Keratinocyte (primary cell): ENCODE results near the gene NR3C2. TPM values are rescaled to one million over a fixed set of nuclear protein-coding genes. Genes with fewer than 3 reads are reported as not detected.

Experiments used
- DNase-seq: peaks from one replicate; pipeline ENCODE4 v3.0.0-alpha.2; 2011; ENCODE audit warnings: low read depth, missing footprints, low spot score
- FAIRE-seq: peaks from 2 replicates; lab custom pipeline; 2011; peaks lifted over from hg19 to GRCh38; lab: Jason Lieb, UNC
- H2AFZ ChIP-seq: 2 replicates; pipeline ENCODE4 v1.6.0; 2012; ENCODE audit warnings: low read length, control low read depth, inconsistent platforms; ENCODE audit not compliant: control insufficient read depth
- H3K27ac ChIP-seq: 2 replicates; pipeline ENCODE4 v1.5.1; 2011; ENCODE audit warnings: low read length; ENCODE audit not compliant: control insufficient read depth, insufficient read depth
- H3K27me3 ChIP-seq: 3 replicates; pipeline ENCODE4 v1.6.0; 2011; ENCODE audit warnings: low read length; ENCODE audit not compliant: control insufficient read depth, insufficient read depth; ENCODE audit errors: extremely low read depth
- H3K36me3 ChIP-seq, 2 experiments: 2 replicates in 1 of 2; 3 replicates in 1 of 2; pipeline ENCODE4 v1.5.1; 2011; ENCODE audit warnings: low read length in 2 of 2, mild to moderate bottlenecking in 1 of 2; ENCODE audit not compliant: control insufficient read depth in 2 of 2, insufficient read depth in 2 of 2; ENCODE audit errors: extremely low read depth in 1 of 2
- H3K4me1 ChIP-seq: 3 replicates; pipeline ENCODE4 v1.5.1; 2011; ENCODE audit warnings: low read length; ENCODE audit not compliant: control insufficient read depth, insufficient read depth; ENCODE audit errors: extremely low read depth
- H3K4me2 ChIP-seq: 3 replicates; pipeline ENCODE4 v1.6.0; 2011; ENCODE audit warnings: low read depth, low read length; ENCODE audit not compliant: control insufficient read depth, insufficient read depth; ENCODE audit errors: extremely low read depth
- H3K4me3 ChIP-seq, 3 experiments: fragments of 200-600 bp in 1 of 3; sonication (generic) in 1 of 3; 2 replicates in 2 of 3; 3 replicates in 1 of 3; pipeline ENCODE4 v1.5.1; 2011 to 2016; ENCODE audit warnings: low read length in 3 of 3, mild to moderate bottlenecking in 3 of 3, control low read depth in 2 of 3, inconsistent platforms in 1 of 3, low read depth in 1 of 3, mixed read lengths in 1 of 3, mixed run types in 1 of 3, moderate library complexity in 1 of 3; ENCODE audit not compliant: control insufficient read depth in 2 of 3, insufficient read depth in 2 of 3; ENCODE audit errors: extremely low read depth in 1 of 3
- H3K79me2 ChIP-seq: 2 replicates; pipeline ENCODE4 v1.6.0; 2012; ENCODE audit warnings: low read length; ENCODE audit not compliant: control insufficient read depth, insufficient read depth
- H3K9ac ChIP-seq: 3 replicates; pipeline ENCODE4 v1.6.0; 2011; ENCODE audit warnings: low read length; ENCODE audit not compliant: control insufficient read depth, insufficient read depth; ENCODE audit errors: extremely low read depth
- H3K9me1 ChIP-seq: 3 replicates; pipeline ENCODE4 v1.6.0; 2011; ENCODE audit warnings: low read length; ENCODE audit not compliant: control insufficient read depth, insufficient read depth; ENCODE audit errors: extremely low read depth
- H3K9me3 ChIP-seq: 2 replicates; pipeline ENCODE4 v1.5.1; 2012; ENCODE audit warnings: low read depth, low read length; ENCODE audit not compliant: control insufficient read depth
- H4K20me1 ChIP-seq: 3 replicates; pipeline ENCODE4 v1.6.0; 2011; ENCODE audit warnings: low read length; ENCODE audit not compliant: control insufficient read depth, insufficient read depth; ENCODE audit errors: extremely low read depth
- EZH2 ChIP-seq: IDR thresholded peaks from one replicate; pipeline ENCODE4 v1.6.1; 2012; ENCODE audit warnings: inconsistent platforms, mild to moderate bottlenecking, low read length, moderate library complexity
- dilution Hi-C: fragments of 300-500 bp; cut with MboI; formaldehyde crosslinking; loops from one replicate; pipeline ENCODE4 v1.7.0; 2020; ENCODE audit warnings: low sequenced_read_pairs; ENCODE audit not compliant: extremely low pct_ligation_motif_present
- polyA plus RNA-seq, 5 experiments: library from polyadenylated mRNA; depleted of rRNA in 3 of 5; stranded (reverse) in 3 of 5; stranded (forward) in 1 of 5; unstranded in 1 of 5; fragments of >200 nt; gene quantifications; 1 replicate in 1 of 5; 2 replicates in 3 of 5; 3 replicates in 1 of 5; pipeline versions ENCODE4 v1.2.1 to v1.2.3, GENCODE V29; 2011 to 2012; ENCODE audit warnings: missing spikeins in 2 of 5, low read depth in 1 of 5, low replicate concordance in 1 of 5
- TF ChIP-seq, protein P1 (sequence below), 3 experiments: IDR thresholded peaks in 1 of 3; conservative IDR thresholded peaks in 1 of 3; optimal IDR thresholded peaks in 1 of 3; 2 replicates in 2 of 3; 3 replicates in 1 of 3; pipeline versions ENCODE3 to v1.5.1; 2011; ENCODE audit warnings: low read length in 3 of 3, mild to moderate bottlenecking in 3 of 3, moderate library complexity in 2 of 3, control low read depth in 1 of 3, inconsistent platforms in 1 of 3; ENCODE audit not compliant: insufficient read depth in 2 of 3; ENCODE audit errors: extremely low read depth in 1 of 3

The NR3C2 gene
- polyA plus RNA-seq, 1 donor (not counting 4 experiments of a cell fraction or from before 2014, with no cell fraction given) = 1.5 TPM

DNA sequence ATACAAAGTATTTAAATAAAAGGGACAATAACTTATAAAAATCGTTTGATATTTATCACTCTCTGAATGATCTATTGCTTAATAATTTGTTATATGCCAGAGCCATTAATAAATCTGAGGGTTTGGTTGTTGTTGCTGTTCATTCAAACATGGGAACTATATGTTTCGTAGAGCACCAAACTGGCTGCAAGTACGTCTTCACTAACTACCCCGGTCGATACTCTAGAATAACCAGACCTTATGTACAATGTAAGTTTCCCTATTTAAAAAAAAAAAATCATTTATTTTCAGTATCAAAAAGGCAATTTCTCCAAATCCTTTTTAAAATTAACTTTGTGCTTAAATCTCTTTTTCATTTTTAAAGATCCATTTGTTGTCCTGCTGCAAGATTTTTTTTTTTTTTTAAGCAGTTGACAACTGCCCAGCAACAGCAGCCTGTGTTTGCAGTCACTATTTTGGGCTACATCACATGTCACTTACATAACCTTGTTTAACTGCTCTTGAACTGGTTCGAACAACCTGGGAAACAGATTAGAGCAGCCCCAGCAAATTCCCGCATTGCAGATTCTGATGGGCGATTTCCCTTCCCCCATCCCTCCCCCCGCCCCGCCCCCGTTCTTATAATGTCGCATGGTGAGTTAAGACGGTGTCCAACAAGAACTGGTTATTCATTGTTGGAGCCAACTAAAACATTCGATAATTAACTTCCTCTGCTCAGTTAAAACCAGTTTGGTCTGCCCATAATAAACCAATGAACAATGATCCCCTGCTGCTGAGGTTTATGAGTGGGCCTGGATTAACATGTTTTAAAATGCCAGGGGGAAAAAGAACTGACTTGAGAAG lies 238.9 kb downstream of the NR3C2 start:
- H3K4me2 ChIP-seq = no peak overlapping the region
- no peaks in the 10 kb centered on the region for H3K36me3 ChIP-seq
- dilution Hi-C loops = no loop called here
- FAIRE-seq (no peak), DNase-seq (no peak)
- H3K4me1 ChIP-seq = no peaks in the 10 kb centered on the region
- no peak overlapping the region for H2AFZ ChIP-seq
- TF ChIP-seq, protein P1, sequence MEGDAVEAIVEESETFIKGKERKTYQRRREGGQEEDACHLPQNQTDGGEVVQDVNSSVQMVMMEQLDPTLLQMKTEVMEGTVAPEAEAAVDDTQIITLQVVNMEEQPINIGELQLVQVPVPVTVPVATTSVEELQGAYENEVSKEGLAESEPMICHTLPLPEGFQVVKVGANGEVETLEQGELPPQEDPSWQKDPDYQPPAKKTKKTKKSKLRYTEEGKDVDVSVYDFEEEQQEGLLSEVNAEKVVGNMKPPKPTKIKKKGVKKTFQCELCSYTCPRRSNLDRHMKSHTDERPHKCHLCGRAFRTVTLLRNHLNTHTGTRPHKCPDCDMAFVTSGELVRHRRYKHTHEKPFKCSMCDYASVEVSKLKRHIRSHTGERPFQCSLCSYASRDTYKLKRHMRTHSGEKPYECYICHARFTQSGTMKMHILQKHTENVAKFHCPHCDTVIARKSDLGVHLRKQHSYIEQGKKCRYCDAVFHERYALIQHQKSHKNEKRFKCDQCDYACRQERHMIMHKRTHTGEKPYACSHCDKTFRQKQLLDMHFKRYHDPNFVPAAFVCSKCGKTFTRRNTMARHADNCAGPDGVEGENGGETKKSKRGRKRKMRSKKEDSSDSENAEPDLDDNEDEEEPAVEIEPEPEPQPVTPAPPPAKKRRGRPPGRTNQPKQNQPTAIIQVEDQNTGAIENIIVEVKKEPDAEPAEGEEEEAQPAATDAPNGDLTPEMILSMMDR (optimal IDR thresholded peaks at IDR 0.05 in 1 of 3, IDR thresholded peaks at IDR 0.05 in 1 of 3, conservative IDR thresholded peaks at IDR 0.05 in 1 of 3; ENCODE audit: extremely low read depth in 1 of 3, insufficient read depth in 2 of 3, low read length in 3 of 3) = no peak
- no peak for TF ChIP-seq EZH2
- H3K27ac ChIP-seq = no peak overlapping the region
- H3K9ac ChIP-seq = no peak overlapping the region
- no peaks in the 10 kb centered on the region for H3K79me2 ChIP-seq
- no peaks in the 10 kb centered on the region for H3K27me3 ChIP-seq
- no peaks in the 10 kb centered on the region for H4K20me1 ChIP-seq
- H3K9me3 ChIP-seq = no peaks in the 10 kb centered on the region
- no peak overlapping the region for H3K4me3 ChIP-seq
- H3K9me1 ChIP-seq = no peaks in the 10 kb centered on the region

DNA sequence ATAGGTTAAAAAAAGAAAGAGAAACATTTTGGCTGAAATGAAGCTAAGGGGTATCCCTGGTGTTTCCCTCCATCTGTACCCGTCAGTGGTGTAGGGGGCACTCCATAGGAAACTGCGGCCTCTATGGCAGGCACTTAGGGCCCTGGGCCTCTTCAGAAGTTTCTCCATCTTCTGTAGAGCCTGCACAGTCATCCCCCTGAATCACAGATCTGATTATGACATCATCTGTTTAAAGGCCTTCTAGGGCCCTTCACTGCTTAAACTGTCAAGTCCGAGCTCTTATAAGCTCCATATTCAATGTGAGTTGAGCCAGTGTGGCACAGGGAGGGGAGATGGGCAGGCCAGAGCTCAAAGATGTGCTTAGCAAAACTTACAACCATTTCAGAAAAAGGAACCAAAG lies 241.3 kb downstream of the NR3C2 start:
- TF ChIP-seq, protein P1 (optimal IDR thresholded peaks at IDR 0.05 in 1 of 3, IDR thresholded peaks at IDR 0.05 in 1 of 3, conservative IDR thresholded peaks at IDR 0.05 in 1 of 3; ENCODE audit: extremely low read depth in 1 of 3, insufficient read depth in 2 of 3, low read length in 3 of 3) = no peak
- no peak for TF ChIP-seq EZH2
- no peak overlapping the region for H3K4me2 ChIP-seq
- no peaks in the 10 kb centered on the region for H3K79me2 ChIP-seq
- H2AFZ ChIP-seq = no peak overlapping the region
- no peak for FAIRE-seq
- H3K27ac ChIP-seq = no peak overlapping the region
- H3K9ac ChIP-seq = no peak overlapping the region
- no peaks in the 10 kb centered on the region for H4K20me1 ChIP-seq
- H3K4me3 ChIP-seq = no peak overlapping the region
- DNase-seq = no peak
- no peaks in the 10 kb centered on the region for H3K36me3 ChIP-seq
- no peaks in the 10 kb centered on the region for H3K9me3 ChIP-seq
- H3K27me3 ChIP-seq = no peaks in the 10 kb centered on the region
- H3K9me1 ChIP-seq = no peaks in the 10 kb centered on the region
- no peaks in the 10 kb centered on the region for H3K4me1 ChIP-seq
- dilution Hi-C loops = no loop called here
